ENCODE measurements around the gene ITGB4. TPM values are rescaled to one million over a fixed set of nuclear protein-coding genes. Genes with fewer than 3 reads are reported as not detected.

ITGB4 gene
- total RNA-seq, 1 experiment from 2014 or later, result 568 TPM

DNA sequence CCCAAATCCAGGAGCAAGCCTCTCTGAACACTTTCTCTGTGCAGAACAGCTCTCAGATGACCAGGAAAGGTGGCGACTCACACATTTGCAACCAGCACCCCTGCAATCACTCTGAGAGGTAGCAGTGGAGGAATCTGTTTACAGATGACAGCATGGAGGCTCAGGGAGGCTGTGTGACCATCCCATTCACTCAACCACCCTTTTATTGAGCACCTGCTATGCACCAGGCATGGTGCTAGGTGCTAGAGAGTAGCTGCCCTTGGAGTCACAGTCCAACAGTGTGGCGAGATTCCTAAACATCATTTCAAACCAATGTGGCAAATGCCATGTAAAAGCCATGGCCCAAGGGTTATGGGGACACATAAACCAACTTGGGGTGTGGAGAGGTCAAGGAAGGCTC is 1.5 kb upstream of the ITGB4 start:
- DNase-seq (ENCODE audit: low read depth, low spot score), result no peak
- Histone ChIP-seq H3K27ac (ENCODE audit: low read depth, low read length) (no peak overlapping the region; the same call in 1 of the 2 replicates), H3K9me2 (ENCODE audit: insufficient read depth) (no peaks in the 10 kb centered on the region), H2AFZ (ENCODE audit: low read depth, low read length, poor library complexity, severe bottlenecking) (no peak overlapping the region), H3K9ac (ENCODE audit: low read length) (no peak overlapping the region), H3K4me2 (ENCODE audit: low read length) (peak overlapping the region; percentile 91), H3K79me2 (ENCODE audit: insufficient read depth, low read length) (peaks cover 34% of the 10 kb centered on the region), H3K36me3 (ENCODE audit: control insufficient read depth in 1 of 2, insufficient read depth in 2 of 2, low read length in 2 of 2) (peaks cover 0 to 4% of the 10 kb centered on the region in 2 experiments; a peak in 1 of 4 replicates), H3K4me1 (ENCODE audit: control insufficient read depth in 1 of 2, insufficient read depth in 2 of 2, low read length in 2 of 2) (peaks cover 27 to 43% of the 10 kb centered on the region in 2 experiments), H3K9me3 (ENCODE audit: control insufficient read depth in 1 of 2, insufficient read depth in 1 of 2, low read depth in 1 of 2, low read length in 2 of 2) (no peaks in the 10 kb centered on the region), H3K4me3 (replicated peaks in 1 of 2; ENCODE audit: low read depth in 1 of 2, low read length in 2 of 2) (no peak overlapping the region), H3K27me3 (ENCODE audit: insufficient read depth, low read length) (no peaks in the 10 kb centered on the region), H4K20me1 (ENCODE audit: insufficient read depth) (no peaks in the 10 kb centered on the region)
- TF ChIP-seq, protein P1, sequence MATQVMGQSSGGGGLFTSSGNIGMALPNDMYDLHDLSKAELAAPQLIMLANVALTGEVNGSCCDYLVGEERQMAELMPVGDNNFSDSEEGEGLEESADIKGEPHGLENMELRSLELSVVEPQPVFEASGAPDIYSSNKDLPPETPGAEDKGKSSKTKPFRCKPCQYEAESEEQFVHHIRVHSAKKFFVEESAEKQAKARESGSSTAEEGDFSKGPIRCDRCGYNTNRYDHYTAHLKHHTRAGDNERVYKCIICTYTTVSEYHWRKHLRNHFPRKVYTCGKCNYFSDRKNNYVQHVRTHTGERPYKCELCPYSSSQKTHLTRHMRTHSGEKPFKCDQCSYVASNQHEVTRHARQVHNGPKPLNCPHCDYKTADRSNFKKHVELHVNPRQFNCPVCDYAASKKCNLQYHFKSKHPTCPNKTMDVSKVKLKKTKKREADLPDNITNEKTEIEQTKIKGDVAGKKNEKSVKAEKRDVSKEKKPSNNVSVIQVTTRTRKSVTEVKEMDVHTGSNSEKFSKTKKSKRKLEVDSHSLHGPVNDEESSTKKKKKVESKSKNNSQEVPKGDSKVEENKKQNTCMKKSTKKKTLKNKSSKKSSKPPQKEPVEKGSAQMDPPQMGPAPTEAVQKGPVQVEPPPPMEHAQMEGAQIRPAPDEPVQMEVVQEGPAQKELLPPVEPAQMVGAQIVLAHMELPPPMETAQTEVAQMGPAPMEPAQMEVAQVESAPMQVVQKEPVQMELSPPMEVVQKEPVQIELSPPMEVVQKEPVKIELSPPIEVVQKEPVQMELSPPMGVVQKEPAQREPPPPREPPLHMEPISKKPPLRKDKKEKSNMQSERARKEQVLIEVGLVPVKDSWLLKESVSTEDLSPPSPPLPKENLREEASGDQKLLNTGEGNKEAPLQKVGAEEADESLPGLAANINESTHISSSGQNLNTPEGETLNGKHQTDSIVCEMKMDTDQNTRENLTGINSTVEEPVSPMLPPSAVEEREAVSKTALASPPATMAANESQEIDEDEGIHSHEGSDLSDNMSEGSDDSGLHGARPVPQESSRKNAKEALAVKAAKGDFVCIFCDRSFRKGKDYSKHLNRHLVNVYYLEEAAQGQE (IDR thresholded peaks at IDR 0.05; ENCODE audit: low read depth), result no peak
- TF ChIP-seq ZNF274 (IDR thresholded peaks at IDR 0.05; ENCODE audit: low read depth, low read length) (no peak), EGR1 (IDR thresholded peaks at IDR 0.05; ENCODE audit: low read depth) (no peak), JUND (IDR thresholded peaks at IDR 0.05) (no peak), RAD21 (IDR thresholded peaks at IDR 0.05; ENCODE audit: low read depth) (no peak), CBX3 (IDR thresholded peaks at IDR 0.05; ENCODE audit: low read depth) (no peak), POLR2AphosphoS5 (IDR thresholded peaks at IDR 0.05; ENCODE audit: low read depth, low read length) (no peak), CEBPB (IDR thresholded peaks at IDR 0.05; ENCODE audit: low read depth) (no peak), ELF1 (IDR thresholded peaks at IDR 0.05; ENCODE audit: borderline replicate concordance, low read depth) (no peak), POLR2A (IDR thresholded peaks at IDR 0.05; ENCODE audit: borderline replicate concordance, extremely low read depth, insufficient read depth, insufficient read length) (no peak), TCF7L2 (IDR thresholded peaks at IDR 0.05; ENCODE audit: borderline replicate concordance, extremely low read depth, insufficient read depth, insufficient read length) (no peak), EZH2phosphoT487 (IDR thresholded peaks at IDR 0.05; ENCODE audit: borderline replicate concordance) (no peak), EZH2 (IDR thresholded peaks at IDR 0.05) (no peak), SRF (IDR thresholded peaks at IDR 0.05; ENCODE audit: low read depth) (no peak), YY1 (IDR thresholded peaks at IDR 0.05; ENCODE audit: extremely low read depth, insufficient replicate concordance, low read depth, low read length) (no peak)
- TF ChIP-seq, protein P2, sequence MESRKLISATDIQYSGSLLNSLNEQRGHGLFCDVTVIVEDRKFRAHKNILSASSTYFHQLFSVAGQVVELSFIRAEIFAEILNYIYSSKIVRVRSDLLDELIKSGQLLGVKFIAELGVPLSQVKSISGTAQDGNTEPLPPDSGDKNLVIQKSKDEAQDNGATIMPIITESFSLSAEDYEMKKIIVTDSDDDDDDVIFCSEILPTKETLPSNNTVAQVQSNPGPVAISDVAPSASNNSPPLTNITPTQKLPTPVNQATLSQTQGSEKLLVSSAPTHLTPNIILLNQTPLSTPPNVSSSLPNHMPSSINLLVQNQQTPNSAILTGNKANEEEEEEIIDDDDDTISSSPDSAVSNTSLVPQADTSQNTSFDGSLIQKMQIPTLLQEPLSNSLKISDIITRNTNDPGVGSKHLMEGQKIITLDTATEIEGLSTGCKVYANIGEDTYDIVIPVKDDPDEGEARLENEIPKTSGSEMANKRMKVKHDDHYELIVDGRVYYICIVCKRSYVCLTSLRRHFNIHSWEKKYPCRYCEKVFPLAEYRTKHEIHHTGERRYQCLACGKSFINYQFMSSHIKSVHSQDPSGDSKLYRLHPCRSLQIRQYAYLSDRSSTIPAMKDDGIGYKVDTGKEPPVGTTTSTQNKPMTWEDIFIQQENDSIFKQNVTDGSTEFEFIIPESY (IDR thresholded peaks at IDR 0.05; ENCODE audit: extremely low read depth, insufficient replicate concordance, low read length), result no peak
- TF ChIP-seq, protein P3, sequence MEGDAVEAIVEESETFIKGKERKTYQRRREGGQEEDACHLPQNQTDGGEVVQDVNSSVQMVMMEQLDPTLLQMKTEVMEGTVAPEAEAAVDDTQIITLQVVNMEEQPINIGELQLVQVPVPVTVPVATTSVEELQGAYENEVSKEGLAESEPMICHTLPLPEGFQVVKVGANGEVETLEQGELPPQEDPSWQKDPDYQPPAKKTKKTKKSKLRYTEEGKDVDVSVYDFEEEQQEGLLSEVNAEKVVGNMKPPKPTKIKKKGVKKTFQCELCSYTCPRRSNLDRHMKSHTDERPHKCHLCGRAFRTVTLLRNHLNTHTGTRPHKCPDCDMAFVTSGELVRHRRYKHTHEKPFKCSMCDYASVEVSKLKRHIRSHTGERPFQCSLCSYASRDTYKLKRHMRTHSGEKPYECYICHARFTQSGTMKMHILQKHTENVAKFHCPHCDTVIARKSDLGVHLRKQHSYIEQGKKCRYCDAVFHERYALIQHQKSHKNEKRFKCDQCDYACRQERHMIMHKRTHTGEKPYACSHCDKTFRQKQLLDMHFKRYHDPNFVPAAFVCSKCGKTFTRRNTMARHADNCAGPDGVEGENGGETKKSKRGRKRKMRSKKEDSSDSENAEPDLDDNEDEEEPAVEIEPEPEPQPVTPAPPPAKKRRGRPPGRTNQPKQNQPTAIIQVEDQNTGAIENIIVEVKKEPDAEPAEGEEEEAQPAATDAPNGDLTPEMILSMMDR (IDR thresholded peaks at IDR 0.05 in 2 of 3, conservative IDR thresholded peaks at IDR 0.05 in 1 of 3; ENCODE audit: borderline replicate concordance in 1 of 3, insufficient read depth in 1 of 3, low read depth in 2 of 3, low read length in 2 of 3), result no peak
- TF ChIP-seq, protein P4, sequence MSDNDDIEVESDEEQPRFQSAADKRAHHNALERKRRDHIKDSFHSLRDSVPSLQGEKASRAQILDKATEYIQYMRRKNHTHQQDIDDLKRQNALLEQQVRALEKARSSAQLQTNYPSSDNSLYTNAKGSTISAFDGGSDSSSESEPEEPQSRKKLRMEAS (IDR thresholded peaks at IDR 0.05), result no peak
- intact Hi-C loops (cut with micrococcal nuclease), result loop anchor here (2.0 kb wide), 1 partner anchor 13 kb away; no protein-coding TSS in a partner anchor
- RAD21 ChIA-PET (ENCODE audit: low non-redundant PET in 1 of 2, low total read pairs in 2 of 2, uncharacterized antibody in 2 of 2, unreplicated experiment in 2 of 2), result interaction anchor here in 1 of 2 experiments (0.9 kb wide), 1 partner anchor 36 kb away, joined by 3 read pairs; no protein-coding TSS in a partner anchor
- ATAC-seq, result no peak
- CTCF ChIA-PET, result interaction anchor here (1.0 to 2.4 kb wide), 2 partner anchors 13 to 37 kb away, joined by 4 to 12 read pairs; no protein-coding TSS in a partner anchor
- BruUV-seq (replicated peaks), result no TSS peak
- POLR2A ChIA-PET, result interaction anchor here (0.8 to 3.8 kb wide), 7 partner anchors 10 to 60 kb away, joined by 3 to 45 read pairs (median 13); partner anchors contain the start of gene RECQL5
